ENCODE results near the gene ATP13A2.

The ATP13A2 gene

GRCh38 chr1:17018849-17019248 is 7.1 kb upstream of the ATP13A2 start:
- H3K9me3 ChIP-seq (ENCODE audit: control insufficient read depth in 1 of 2, low read length in 2 of 2) = no peaks in the 10 kb centered on the region
- peaks cover 46 to 60% of the 10 kb centered on the region in 2 donors for H3K36me3 ChIP-seq (ENCODE audit: control insufficient read depth in 1 of 2, insufficient read depth in 2 of 2, low read length in 2 of 2)
- H3K4me3 ChIP-seq (ENCODE audit: low read depth in 1 of 2, low read length in 2 of 2) = no peak overlapping the region
- H3K9ac ChIP-seq (ENCODE audit: low read depth in 1 of 2, low read length in 2 of 2) = no peak overlapping the region
- no peak overlapping the region for H3K27ac ChIP-seq (ENCODE audit: low read depth, low read length)
- H3K4me1 ChIP-seq (ENCODE audit: control insufficient read depth in 1 of 2, insufficient read depth in 2 of 2, low read length in 2 of 2) = peaks cover 0 to 3% of the 10 kb centered on the region in 2 donors
- H3K27me3 ChIP-seq (ENCODE audit: control insufficient read depth in 1 of 2, insufficient read depth in 2 of 2, low read length in 2 of 2) = no peaks in the 10 kb centered on the region

- Histone ChIP-seq H3K4me3 (ENCODE audit: low read depth in 1 of 2, low read length in 2 of 2) (no peak overlapping the region), H3K4me1 (ENCODE audit: control insufficient read depth in 1 of 2, insufficient read depth in 2 of 2, low read length in 2 of 2) (peaks cover 0 to 4% of the 10 kb centered on the region in 2 donors), H3K27ac (ENCODE audit: low read depth, low read length) (no peak overlapping the region), H3K36me3 (ENCODE audit: control insufficient read depth in 1 of 2, insufficient read depth in 2 of 2, low read length in 2 of 2) (peaks cover 32 to 46% of the 10 kb centered on the region in 2 donors), H3K27me3 (ENCODE audit: control insufficient read depth in 1 of 2, insufficient read depth in 2 of 2, low read length in 2 of 2) (no peaks in the 10 kb centered on the region), H3K9ac (ENCODE audit: low read depth in 1 of 2, low read length in 2 of 2) (no peak overlapping the region), H3K9me3 (ENCODE audit: control insufficient read depth in 1 of 2, low read length in 2 of 2) (no peaks in the 10 kb centered on the region)
Observed at GRCh38 chr1:17017435-17017834, 5.7 kb upstream of the ATP13A2 start.

GRCh38 chr1:17016317-17016661 is 4.6 kb upstream of the ATP13A2 start:
- Histone ChIP-seq H3K9me3 (ENCODE audit: control insufficient read depth in 1 of 2, low read length in 2 of 2) (no peaks in the 10 kb centered on the region), H3K4me3 (ENCODE audit: low read depth in 1 of 2, low read length in 2 of 2) (no peak overlapping the region), H3K9ac (ENCODE audit: low read depth in 1 of 2, low read length in 2 of 2) (no peak overlapping the region), H3K36me3 (ENCODE audit: control insufficient read depth in 1 of 2, insufficient read depth in 2 of 2, low read length in 2 of 2) (peaks cover 26 to 34% of the 10 kb centered on the region in 2 donors), H3K27ac (ENCODE audit: low read depth, low read length) (no peak overlapping the region), H3K4me1 (ENCODE audit: control insufficient read depth in 1 of 2, insufficient read depth in 2 of 2, low read length in 2 of 2) (peaks cover 0 to 10% of the 10 kb centered on the region in 2 donors), H3K27me3 (ENCODE audit: control insufficient read depth in 1 of 2, insufficient read depth in 2 of 2, low read length in 2 of 2) (no peaks in the 10 kb centered on the region)

GRCh38 chr1:17014671-17015567 is 3.2 kb upstream of the ATP13A2 start:
- Histone ChIP-seq H3K27ac (ENCODE audit: low read depth, low read length) (no peak overlapping the region), H3K4me1 (ENCODE audit: control insufficient read depth in 1 of 2, insufficient read depth in 2 of 2, low read length in 2 of 2) (peaks cover 11 to 23% of the 10 kb centered on the region in 2 donors)

GRCh38 chr1:17013491-17014320 is 2.0 kb upstream of the ATP13A2 start:
- Histone ChIP-seq H3K9me3 (ENCODE audit: control insufficient read depth in 1 of 2, low read length in 2 of 2) (no peaks in the 10 kb centered on the region), H3K4me3 (ENCODE audit: low read depth in 1 of 2, low read length in 2 of 2) (no peak overlapping the region), H3K4me1 (ENCODE audit: control insufficient read depth in 1 of 2, insufficient read depth in 2 of 2, low read length in 2 of 2) (peaks cover 11 to 23% of the 10 kb centered on the region in 2 donors), H3K27me3 (ENCODE audit: control insufficient read depth in 1 of 2, insufficient read depth in 2 of 2, low read length in 2 of 2) (no peaks in the 10 kb centered on the region), H3K36me3 (ENCODE audit: control insufficient read depth in 1 of 2, insufficient read depth in 2 of 2, low read length in 2 of 2) (peaks cover 6 to 9% of the 10 kb centered on the region in 2 donors), H3K27ac (ENCODE audit: low read depth, low read length) (no peak overlapping the region), H3K9ac (ENCODE audit: low read depth in 1 of 2, low read length in 2 of 2) (no peak overlapping the region)

More at GRCh38 chr1:17014671-17015567, 3.2 kb upstream of the ATP13A2 start:
- H3K4me3 ChIP-seq (ENCODE audit: low read depth in 1 of 2, low read length in 2 of 2) = no peak overlapping the region
- H3K9me3 ChIP-seq (ENCODE audit: control insufficient read depth in 1 of 2, low read length in 2 of 2) = no peaks in the 10 kb centered on the region
- no peak overlapping the region for H3K9ac ChIP-seq (ENCODE audit: low read depth in 1 of 2, low read length in 2 of 2)
- no peaks in the 10 kb centered on the region for H3K27me3 ChIP-seq (ENCODE audit: control insufficient read depth in 1 of 2, insufficient read depth in 2 of 2, low read length in 2 of 2)
- peaks cover 16 to 21% of the 10 kb centered on the region in 2 donors for H3K36me3 ChIP-seq (ENCODE audit: control insufficient read depth in 1 of 2, insufficient read depth in 2 of 2, low read length in 2 of 2)

GRCh38 chr1:17012775-17013490 is 1.2 kb upstream of the ATP13A2 start:
- Histone ChIP-seq H3K9me3 (ENCODE audit: control insufficient read depth in 1 of 2, low read length in 2 of 2) (no peaks in the 10 kb centered on the region), H3K27ac (ENCODE audit: low read depth, low read length) (no peak overlapping the region), H3K27me3 (ENCODE audit: control insufficient read depth in 1 of 2, insufficient read depth in 2 of 2, low read length in 2 of 2) (no peaks in the 10 kb centered on the region), H3K4me3 (ENCODE audit: low read depth in 1 of 2, low read length in 2 of 2) (no peak overlapping the region), H3K36me3 (ENCODE audit: control insufficient read depth in 1 of 2, insufficient read depth in 2 of 2, low read length in 2 of 2) (peaks cover under 1 to 1% of the 10 kb centered on the region in 2 donors), H3K9ac (ENCODE audit: low read depth in 1 of 2, low read length in 2 of 2) (no peak overlapping the region), H3K4me1 (ENCODE audit: control insufficient read depth in 1 of 2, insufficient read depth in 2 of 2, low read length in 2 of 2) (peaks cover 11 to 23% of the 10 kb centered on the region in 2 donors)

- H3K9me3 ChIP-seq (ENCODE audit: control insufficient read depth in 1 of 2, low read length in 2 of 2) = no peaks in the 10 kb centered on the region
- H3K36me3 ChIP-seq (ENCODE audit: control insufficient read depth in 1 of 2, insufficient read depth in 2 of 2, low read length in 2 of 2) = no peaks in the 10 kb centered on the region
- H3K4me3 ChIP-seq (ENCODE audit: low read depth in 1 of 2, low read length in 2 of 2) = peak overlapping the region; percentile 65 to 77
- peak overlapping the region; percentile 50 to 54 for H3K9ac ChIP-seq (ENCODE audit: low read depth in 1 of 2, low read length in 2 of 2)
- peaks cover 11 to 23% of the 10 kb centered on the region in 2 donors for H3K4me1 ChIP-seq (ENCODE audit: control insufficient read depth in 1 of 2, insufficient read depth in 2 of 2, low read length in 2 of 2)
- H3K27me3 ChIP-seq (ENCODE audit: control insufficient read depth in 1 of 2, insufficient read depth in 2 of 2, low read length in 2 of 2) = no peaks in the 10 kb centered on the region
- no peak overlapping the region for H3K27ac ChIP-seq (ENCODE audit: low read depth, low read length)
Observed at GRCh38 chr1:17011092-17011438, 663 bp downstream of the ATP13A2 start.

- Histone ChIP-seq H3K27ac (ENCODE audit: low read depth, low read length) (no peak overlapping the region), H3K4me3 (ENCODE audit: low read depth in 1 of 2, low read length in 2 of 2) (no peak overlapping the region)
Observed at GRCh38 chr1:17009706-17010105, 2.0 kb downstream of the ATP13A2 start.

GRCh38 chr1:17008208-17008855 is 3.4 kb downstream of the ATP13A2 start:
- Histone ChIP-seq H3K9me3 (ENCODE audit: control insufficient read depth in 1 of 2, low read length in 2 of 2) (no peaks in the 10 kb centered on the region), H3K36me3 (ENCODE audit: control insufficient read depth in 1 of 2, insufficient read depth in 2 of 2, low read length in 2 of 2) (peaks cover 12 to 20% of the 10 kb centered on the region in 2 donors), H3K4me3 (ENCODE audit: low read depth in 1 of 2, low read length in 2 of 2) (no peak overlapping the region), H3K27me3 (ENCODE audit: control insufficient read depth in 1 of 2, insufficient read depth in 2 of 2, low read length in 2 of 2) (no peaks in the 10 kb centered on the region), H3K4me1 (ENCODE audit: control insufficient read depth in 1 of 2, insufficient read depth in 2 of 2, low read length in 2 of 2) (peaks cover 11 to 20% of the 10 kb centered on the region in 2 donors), H3K27ac (ENCODE audit: low read depth, low read length) (no peak overlapping the region), H3K9ac (ENCODE audit: low read depth in 1 of 2, low read length in 2 of 2) (no peak overlapping the region)

More at GRCh38 chr1:17009706-17010105, 2.0 kb downstream of the ATP13A2 start:
- Histone ChIP-seq H3K27me3 (ENCODE audit: control insufficient read depth in 1 of 2, insufficient read depth in 2 of 2, low read length in 2 of 2) (no peaks in the 10 kb centered on the region), H3K36me3 (ENCODE audit: control insufficient read depth in 1 of 2, insufficient read depth in 2 of 2, low read length in 2 of 2) (peaks cover 5 to 10% of the 10 kb centered on the region in 2 donors), H3K4me1 (ENCODE audit: control insufficient read depth in 1 of 2, insufficient read depth in 2 of 2, low read length in 2 of 2) (peaks cover 11 to 23% of the 10 kb centered on the region in 2 donors), H3K9ac (ENCODE audit: low read depth in 1 of 2, low read length in 2 of 2) (no peak overlapping the region), H3K9me3 (ENCODE audit: control insufficient read depth in 1 of 2, low read length in 2 of 2) (no peaks in the 10 kb centered on the region)
